ENCODE data around the gene AGAP9. TPM values are rescaled to one million over a fixed set of nuclear protein-coding genes. Genes with fewer than 3 reads are reported as not detected.
"Not testable (repeated sequence)": the region's sequence is repeated elsewhere in the genome, so short reads cannot be mapped to it uniquely, and the experiment has no call there.

Gene AGAP9
- polyA plus RNA-seq, 10 donors = 1.5 to 24.5 (median 6.1) TPM

DNA sequence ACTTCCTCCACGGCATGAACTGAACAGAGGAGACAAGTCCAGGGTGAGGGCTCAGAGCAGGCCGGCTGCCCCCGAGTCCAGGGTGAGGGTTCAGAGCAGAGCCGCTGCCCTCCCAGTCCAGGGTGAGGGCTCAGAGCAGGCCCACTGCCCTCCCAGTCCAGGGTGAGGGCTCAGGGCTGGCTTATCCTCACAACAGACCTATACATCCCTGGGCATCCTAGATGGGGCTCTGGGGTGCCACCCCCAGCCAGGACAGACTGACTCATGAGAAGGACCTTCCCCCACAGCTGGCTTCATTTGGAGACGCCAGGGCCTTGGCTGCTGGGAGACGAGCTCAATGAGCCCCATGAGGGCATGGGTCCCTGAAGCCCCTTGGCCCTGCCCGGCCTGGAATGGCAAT is 33.8 kb downstream of the AGAP9 start:
- DNase-seq = not testable (repeated sequence)

DNA sequence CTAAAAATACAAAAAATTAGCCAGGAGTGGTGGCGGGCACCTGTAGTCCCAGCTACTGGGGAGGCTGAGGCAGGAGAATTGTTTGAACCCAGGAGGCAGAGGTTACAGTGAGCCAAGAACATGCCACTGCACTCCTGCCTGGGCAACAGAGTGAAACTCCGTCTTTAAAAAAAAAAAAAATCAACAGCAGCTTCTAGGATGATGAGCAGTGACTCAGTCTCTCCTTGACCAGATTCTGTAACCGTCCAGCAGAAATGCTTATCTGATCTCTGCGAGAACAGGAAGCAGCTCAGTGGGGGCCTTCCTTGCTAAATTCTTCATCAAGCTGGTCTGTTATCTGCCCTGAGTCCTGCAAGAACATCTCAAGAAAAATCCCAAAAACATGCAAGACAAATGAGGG is 37.5 kb downstream of the AGAP9 start:
- peak in 1 of 3 donors; percentile 17 for DNase-seq

DNA sequence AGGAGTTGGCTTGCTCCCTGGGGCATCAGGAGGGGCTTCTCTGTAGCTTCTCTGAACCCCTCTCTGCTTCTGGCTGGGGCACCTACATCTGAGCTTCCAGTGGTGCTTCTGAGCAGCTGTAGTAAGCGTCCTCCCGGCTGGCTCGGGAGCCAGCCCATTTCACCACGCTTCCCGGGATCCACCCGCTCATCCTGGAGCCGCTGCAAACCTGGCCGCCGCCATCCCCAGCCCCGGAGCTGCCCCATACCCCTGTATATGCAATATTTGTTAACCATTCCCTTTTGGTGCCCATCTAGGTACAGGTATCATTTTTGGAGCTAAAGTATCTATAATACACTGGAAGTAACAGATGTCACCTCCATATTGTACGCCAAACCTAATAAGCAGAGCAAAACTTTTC is 38.7 kb downstream of the AGAP9 start:
- DNase-seq = not testable (repeated sequence)

DNA sequence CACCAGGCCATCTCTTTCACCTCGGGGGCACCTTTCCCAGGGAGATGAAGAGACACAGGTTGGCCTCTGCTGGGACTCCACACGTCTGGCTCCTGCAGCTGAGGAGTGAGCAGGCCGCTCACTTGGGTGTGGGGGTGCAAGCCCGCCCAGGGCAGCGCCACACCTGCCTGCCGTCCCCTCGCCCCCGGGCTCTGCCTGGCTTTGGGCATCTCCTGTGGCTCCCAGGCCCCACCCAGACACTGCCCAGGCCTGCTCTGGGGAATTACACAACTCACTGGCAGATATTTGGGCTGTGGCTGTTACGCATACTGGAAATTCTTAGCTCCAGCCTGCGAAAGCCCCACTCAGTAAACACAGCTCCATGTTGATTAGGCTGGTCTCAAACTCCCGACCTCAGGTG is 39.5 kb downstream of the AGAP9 start, which contains the start of gene ANXA8:
ANXA8 (minus strand) TSS at position 193 of the 400 bp plus-strand sequence; CDS start at position 11, 182 bp downstream.
- not testable (repeated sequence) for DNase-seq

DNA sequence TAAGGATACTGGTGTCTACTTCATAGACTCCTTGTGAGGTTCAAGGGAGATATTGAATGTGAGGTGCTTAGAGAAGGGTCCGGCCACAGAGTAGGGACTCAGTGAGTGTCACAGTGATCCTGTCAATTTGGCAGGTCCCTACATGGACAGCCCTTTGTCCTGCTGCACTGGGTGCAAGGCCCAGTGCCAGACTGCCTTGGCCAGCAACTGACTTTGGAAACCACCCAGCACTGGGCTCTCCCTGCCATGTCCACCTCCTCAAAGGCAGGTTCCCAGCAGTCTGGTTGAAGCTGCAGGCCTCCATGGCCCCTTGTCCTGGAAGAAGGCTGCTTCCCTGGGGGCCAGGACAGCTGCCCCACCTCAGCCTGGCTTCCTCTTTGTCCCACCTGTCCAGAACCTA is 41.1 kb downstream of the AGAP9 start:
- not testable (repeated sequence) for DNase-seq

DNA sequence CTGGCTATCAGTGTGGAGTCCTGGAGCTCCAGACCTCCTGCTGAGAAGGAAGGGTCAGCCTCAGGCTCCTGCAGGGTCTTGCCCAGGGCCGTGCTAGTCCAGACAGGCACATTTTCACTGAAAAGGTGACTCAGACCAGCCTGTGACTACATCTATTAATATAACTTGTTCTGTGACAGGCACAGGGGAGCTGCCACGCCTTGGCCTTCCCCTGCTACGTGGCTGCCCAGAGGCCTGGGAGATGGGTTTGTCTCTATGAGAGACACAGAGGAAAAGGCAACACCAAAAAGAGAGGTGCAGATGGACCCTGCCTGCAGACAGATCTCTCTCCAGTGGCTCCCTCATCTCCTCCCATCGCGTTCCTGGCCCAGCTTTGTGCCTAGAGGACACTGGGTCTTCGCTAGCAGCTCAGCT is 41.7 kb downstream of the AGAP9 start:
- not testable (repeated sequence) for DNase-seq

DNA sequence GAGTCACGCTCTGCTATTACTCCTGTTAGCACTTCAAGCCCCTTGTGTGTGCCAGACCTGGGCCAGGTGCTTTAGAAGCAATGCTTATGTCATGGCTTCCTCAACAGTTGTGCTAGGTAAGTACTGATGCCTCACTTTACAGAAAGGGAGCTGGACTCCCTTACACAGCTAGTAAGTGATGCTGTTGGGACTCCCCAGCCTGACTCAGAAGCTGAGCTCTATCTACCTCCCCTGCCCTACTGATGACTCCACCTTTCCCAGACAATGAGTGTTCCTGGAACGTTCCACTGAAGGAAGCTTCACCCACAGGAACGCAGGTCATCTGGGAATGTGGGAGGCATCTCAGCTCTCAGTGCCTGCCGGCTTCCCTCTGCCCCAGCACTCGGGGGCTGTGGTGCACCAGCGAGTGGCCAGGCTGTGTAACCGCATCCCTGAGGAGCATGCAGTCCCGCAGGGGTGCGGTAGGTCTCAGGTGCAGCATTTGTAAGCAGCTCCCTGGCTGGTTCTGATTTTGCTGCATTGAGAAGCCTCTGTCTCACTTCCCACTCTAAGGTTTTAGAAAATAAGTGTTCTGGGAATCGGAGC is 42.2 kb downstream of the AGAP9 start:
- not testable (repeated sequence) for DNase-seq

DNA sequence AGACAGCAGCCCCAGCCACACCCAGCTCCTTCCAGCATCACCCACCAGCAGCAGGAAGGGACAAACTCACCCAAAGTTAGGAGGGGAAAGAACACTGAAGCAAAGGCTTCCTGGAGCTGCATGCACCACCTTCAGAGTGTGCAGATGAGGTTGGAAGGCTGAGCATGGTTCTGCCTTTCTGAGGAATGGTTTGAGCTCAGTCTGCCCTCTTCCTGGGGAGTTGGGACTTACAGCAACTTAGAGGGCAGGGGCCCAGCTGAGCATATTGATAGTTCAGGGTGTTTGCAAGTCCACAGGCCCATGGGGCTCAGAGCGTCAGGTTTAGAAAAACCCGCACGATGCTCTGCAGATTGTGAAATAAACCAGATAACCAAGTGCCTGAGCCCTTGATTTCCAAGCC is 43.3 kb downstream of the AGAP9 start:
- not testable (repeated sequence) for DNase-seq

DNA sequence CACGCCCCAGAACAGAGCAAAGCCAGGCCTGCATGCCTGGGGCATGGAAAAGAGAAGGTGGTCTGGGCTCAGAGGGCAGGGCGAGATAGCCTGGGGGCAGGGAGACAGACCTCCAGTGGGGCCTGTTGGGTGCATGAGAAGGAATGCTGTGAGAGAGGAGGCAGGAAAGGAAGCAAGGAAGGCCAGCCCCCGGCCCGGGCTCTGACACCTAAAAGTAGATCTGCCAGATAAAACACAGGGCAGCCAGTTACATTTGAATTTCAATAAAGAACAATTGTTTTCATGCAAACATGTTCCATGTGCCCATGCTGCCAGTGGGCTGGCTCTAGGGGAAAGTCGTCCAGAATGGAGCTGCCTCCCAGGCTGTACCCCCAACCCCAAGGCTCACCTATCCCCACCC is 45.3 kb downstream of the AGAP9 start:
- DNase-seq = not testable (repeated sequence)

DNA sequence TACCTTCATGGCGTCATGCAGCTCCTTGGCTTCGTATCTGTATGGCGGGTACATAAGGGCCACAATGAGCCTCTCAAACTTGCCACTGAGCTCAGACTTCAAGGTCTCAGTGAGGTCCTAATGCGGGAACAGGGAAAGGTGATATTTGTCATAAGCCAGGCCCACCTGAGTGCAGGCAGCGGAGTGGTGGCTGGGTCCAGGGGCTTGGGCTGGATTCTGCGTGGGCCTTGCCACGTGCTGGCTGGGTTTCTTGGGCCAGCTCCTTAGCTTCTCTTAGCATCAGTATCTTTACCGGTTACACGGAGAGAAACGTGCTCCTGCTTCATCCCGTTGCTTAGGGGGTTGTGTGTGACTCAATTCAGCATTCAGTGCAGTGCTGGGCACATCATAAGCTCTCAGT is 46.4 kb downstream of the AGAP9 start:
- DNase-seq = not testable (repeated sequence)

DNA sequence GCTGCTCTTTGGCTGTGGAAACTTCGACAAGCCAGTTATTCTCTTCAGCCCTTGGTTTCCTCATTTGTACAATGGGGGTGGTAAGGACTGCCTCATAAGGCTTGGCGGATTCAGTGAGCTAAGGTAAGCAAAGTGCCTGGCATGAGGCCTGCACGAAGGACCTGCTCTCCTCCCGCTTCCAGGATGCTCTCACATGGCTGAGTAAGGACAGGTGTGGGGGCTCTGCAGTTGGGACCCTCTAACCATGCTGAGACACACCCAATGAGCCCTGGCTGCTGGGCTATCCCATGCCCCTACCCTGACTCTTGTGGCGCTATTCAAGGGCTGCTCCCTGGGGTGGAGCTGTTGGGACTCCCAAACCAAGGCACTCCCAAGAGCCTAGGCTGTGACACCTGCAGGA is 48.3 kb downstream of the AGAP9 start:
- DNase-seq = not testable (repeated sequence)

DNA sequence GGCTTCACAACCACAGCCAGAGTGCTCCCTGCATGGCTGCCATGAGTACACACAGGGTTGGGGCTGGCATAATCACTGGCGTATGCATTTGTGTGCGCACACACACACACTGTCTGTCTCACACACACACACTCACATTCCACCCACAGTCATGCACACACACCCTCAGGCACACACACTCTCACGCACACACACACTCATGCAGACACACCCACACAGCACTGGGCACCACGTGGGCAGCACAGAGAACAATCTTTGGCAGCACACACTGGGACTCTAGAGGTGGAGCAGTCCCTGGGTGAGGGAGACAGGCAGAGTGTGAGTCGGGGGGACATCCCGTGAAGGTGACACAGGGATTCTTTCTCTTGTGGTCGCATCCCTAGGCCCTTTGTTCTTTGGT is 49.9 kb downstream of the AGAP9 start:
- not testable (repeated sequence) for DNase-seq

DNA sequence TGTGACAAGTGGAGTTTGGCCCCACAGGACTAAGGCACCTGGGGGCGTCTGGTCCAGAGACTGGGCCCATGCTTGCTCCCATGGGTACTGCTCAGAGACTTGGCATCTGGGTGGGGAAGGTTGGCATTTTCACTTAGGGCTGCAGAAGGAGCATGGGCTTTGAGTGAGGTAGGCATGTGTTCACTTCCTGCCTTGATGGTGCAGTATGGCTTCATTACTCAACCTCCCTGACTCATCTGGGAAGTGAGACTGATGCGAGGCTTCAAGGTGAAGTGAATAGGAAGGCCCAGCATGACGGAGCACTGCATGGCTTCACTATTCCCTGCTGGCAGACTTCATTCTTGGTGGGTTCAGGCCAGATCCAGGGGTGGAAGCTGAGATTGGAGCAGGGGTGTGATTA is 50.8 kb downstream of the AGAP9 start:
- DNase-seq = not testable (repeated sequence)

DNA sequence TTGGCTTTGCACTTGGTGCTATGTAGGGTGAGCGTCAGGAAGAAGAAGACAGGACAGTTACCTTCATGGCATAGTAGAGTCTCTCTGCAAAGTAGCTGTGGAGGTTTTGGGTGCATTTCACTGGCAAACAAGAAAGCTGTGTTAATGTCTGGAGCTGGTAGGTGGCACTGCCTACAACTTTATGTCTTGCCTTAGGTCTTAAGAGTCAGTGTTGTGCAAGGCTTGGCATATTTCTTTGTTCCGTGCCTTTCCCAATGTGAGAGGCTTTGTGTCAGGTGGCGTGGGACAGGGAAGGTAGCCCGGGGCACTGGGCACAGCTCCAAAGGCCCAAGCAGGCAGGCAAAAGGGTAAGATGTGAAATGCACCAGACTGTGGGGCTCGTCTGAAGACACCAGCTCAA is 51.4 kb downstream of the AGAP9 start:
- DNase-seq = not testable (repeated sequence)

DNA sequence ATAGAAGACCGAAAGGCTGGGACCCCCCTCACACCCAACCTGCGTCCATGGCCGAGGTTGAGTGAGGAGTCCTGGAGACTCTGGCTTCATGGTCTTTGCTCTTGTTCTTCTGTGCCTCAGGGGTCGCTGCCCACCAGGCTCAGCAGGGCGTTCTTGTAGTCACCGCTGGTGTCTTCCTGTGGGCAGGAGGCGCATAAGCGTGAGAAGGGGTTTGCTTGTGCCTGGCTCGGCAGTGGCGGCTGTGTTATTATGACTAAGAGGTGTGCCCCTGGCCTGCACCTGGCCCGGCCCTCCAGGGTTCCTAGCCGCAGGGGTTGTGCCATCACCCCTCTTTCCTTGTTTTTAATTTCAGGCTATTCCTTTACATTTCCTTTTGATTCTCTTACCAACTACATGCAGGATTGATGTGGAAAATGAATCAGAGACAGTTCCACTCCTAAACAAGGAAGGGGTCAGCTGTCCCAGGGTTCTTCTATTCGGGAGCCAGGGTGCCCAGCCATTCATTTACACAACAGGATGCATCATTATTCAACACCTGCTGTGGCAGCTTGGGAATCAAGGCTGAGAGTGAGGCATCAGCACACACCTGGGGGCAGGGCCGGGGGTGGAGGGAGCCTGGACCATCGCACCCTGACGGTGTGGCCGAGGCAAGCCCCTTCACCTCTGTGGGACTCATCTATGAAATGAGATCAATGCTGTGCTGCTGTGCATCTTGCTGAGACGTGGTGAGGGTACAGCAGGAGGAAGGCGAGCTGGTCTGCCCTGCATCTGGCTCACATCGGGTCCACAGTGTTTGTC is 54.5 kb downstream of the AGAP9 start:
- DNase-seq = not testable (repeated sequence)

DNA sequence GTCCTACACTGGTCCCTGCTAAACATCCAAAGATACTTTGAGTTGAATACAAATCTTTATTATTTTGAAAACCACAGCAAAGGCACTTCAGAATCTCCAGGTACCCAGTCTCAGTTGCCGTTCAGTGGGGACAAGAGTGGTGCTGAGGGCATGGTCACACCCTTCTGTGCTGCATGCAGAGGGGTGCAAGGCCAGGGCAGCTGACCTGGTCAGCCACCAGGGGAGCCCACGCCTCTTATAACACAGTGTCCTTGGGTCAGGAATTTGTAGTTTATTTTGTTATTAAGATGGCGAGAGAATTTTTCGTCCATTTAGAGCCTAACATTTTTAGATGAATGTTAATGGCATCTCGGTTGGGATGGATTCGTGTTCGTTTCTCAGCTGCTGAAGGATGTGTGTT is 55.5 kb downstream of the AGAP9 start:
- not testable (repeated sequence) for DNase-seq

DNA sequence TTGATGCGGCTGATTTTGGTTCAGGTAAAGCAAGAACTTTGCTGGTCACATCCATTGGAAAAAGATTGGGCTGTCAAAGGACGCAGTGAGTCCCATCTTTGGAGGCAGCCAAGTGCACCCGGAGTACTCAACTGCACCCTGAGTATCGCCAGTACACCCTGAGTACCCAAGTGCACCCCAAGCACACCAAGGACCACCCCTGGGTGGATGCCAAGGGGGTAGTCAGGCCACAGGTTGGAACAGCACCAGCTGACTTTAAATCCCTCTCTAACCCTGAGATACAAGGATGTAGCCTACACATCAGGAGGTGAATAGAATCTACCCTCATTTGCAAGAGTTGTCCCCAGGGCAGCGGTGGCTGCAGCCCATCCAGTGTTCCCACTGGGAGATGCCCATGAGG is 56.0 kb downstream of the AGAP9 start:
- DNase-seq = not testable (repeated sequence)

DNA sequence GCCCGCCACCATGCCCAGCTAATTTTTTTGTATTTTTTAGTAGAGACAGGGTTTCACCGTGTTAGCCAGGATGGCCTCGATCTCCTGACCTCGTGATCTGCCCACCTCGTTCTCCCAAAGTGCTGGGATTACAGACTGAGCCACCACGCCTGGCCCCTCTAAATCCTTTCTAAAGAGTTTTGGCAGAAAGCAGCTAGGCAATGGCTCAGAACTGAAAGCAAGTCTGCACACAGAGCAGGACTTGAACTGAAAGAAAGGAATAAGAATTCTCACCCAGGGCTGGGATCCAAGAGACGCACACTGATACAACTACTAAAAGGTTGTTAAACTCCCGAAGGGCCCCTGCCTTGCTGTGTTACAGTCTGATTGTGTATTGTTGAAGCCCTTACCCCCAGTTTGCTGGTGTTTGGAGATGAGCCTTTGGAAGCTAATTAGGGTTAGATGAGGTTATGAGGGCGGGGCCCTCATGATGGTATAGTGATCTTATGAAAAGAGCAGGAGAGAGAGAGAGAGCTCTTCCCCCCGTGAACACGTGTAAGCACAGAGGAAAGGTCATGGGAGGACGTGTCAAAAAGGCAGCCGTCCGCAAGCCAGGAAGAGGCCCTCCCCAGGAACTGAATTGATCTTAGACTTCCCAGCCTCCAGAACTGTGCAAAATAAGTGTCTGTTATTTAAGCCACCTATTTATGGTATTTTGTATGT is 58.1 kb downstream of the AGAP9 start:
- DNase-seq = peak in 1 of 3 donors; percentile 37

DNA sequence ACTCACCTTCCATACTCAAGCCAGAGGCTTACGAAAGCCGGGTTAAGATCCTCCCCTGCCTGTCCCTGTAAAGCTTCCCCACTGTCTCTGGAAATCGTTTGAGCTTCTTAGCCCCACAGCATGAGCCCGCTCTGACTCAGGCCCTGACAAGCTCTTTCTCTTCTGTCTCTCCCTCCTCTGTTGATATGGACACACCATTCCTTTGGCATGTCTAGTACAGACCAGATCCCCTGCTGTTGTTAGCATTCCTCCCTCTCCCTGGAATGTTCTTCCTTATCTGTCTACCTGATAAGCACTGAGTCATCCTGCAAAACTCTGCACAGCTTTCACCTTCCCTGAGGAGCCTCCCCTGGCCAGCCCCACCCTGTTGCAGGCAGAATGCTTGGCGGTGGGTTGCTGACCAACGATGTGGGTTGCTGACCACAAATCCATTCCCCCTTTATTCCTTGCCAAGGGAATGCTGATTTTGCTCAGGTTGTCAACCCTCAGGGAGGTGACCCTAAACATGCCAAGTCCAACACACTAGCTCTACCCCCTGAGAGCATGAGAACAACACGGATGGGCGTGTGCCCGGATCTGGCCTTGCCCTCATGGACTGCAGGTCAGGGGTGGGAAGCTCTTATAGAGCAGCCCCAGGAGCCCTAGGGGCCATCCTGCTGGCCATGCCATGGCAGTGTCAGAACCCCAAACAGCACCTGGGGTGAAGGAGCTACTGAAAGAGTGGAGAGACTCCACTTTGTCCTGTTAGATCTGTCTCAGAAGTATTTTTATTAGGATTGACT is 60.7 kb downstream of the AGAP9 start:
- not testable (repeated sequence) for DNase-seq

DNA sequence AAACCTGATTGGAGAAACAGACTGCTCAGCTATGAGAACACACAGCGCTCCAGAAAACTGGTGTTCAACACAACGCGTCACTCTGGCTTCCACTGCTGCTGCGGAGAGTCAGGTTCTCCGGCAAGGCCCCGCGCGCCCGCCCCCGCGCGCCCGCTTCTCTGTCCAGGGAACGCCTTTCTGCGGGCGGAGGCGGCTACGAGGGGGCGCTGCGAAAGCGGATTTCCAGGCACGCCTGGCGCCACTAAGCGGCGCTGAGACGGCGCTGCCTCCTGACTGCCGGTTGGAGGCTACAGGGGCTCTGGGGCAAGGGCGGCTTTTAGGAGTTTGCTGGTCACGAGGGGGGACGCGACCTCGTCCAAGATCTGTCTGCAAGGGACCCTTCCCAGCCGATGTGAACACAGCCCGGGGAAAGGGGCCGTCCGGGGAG is 62.2 kb downstream of the AGAP9 start:
- DNase-seq = peak; percentile 45 to 88 (median 55)

DNA sequence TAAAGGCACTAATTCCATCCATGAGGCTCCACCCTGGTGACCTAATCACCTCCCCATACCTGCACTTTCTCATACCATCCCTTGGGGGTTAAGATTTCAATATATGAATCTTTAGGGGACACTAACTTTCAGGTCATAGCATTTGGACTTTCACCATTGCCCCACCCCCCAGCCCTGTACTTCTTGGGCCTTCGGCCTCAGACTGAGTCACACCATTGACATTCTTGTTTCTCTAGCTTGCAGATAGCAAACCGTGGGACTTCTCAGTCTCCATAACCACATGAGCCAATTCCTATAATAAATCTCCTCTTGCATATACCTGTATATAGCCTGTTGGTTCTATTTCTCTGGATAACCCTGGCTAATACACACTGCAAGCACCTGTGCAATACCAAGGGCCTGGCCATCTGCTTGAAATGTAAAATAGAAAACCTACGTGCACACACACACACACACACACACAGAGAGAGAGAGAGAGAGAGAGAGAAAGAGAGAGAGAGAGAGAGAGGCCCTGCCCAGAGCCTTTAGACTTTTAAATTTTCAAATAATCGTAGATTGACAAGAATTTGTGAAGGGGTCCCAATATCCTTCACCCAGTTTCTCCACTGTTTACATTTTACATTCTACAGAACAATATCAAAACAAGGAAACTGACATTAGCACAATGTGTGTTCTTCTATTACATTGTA is 64.8 kb downstream of the AGAP9 start:
- peak in 1 of 3 donors; percentile 33 for DNase-seq
